M059J (cell line): ENCODE measurements around the gene CUL3. TPM values are rescaled to one million over a fixed set of nuclear protein-coding genes. Genes with fewer than 3 reads are reported as not detected.
A peak's percentile ranks its signal among the peaks of the same experiment; 100 is the strongest.

Source experiments
- DNase-seq: peaks from one replicate; pipeline ENCODE4 v3.0.0-alpha.2; 2012; ENCODE audit warnings: low read depth
- total RNA-seq: library from RNA; depleted of rRNA; stranded (reverse); fragments of >200 nt; shearing (Covaris generic); gene quantifications from 2 replicates; pipeline ENCODE4 v1.2.3, GENCODE V29; 2014

Gene CUL3
- total RNA-seq, 1 experiment from 2014 or later = 68.0 TPM

DNA sequence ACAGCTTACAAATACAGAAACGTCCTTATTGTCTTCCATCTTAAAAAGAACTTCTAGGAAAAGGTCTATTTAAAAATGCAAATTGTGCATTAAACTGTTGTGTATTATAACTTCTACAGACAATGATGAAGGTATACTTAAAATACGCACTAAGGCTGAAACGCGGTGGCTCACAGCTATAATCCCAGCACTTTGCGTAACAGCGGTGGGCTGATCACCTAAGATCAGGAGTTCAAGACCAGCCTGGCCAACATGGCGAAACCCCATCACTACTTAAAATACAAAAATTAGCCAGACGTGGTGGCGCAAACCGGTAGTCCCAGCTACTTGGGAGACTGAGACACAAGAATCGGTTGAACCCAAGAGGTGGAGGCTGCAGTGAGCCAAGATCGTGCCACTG lies 4.9 kb downstream of the CUL3 start:
- DNase-seq = no peak

DNA sequence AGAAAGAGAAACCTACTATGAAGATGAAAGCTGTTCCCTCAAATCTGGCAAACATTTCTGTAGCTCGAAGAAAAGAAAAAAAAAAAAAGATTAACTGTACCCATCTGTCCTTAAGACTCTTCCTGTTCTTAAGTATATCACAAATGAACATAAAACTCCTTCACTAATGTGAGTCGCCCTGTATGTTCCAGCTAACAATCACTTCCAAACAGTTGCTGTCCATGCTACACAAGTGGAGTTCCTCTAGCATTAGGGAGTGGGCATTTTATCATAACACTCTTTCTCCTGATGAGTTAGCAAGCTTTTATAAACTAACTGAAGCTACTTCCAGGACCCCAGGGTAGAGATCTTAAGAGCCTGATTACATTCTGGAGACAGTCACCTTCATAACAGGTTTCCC lies 5.8 kb downstream of the CUL3 start:
- peak; percentile 12 for DNase-seq

DNA sequence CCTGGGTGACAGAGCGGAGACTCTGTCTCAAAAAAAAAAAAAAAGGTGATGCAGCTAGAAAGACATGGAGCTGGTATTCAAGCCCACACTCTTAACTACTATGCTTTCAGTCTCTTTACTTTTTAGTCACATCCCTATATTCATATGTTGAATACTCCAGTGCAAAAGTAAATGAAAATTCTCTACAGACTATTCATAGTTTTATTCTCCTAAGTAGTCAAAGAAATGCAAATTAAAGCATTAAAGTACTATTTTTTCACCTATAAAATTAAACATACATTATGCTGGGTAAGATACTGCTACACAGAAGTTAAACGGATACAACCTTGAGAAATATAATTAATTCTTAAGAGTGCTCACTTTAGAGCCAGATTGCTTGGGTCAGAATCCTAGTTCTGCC lies 7.6 kb downstream of the CUL3 start:
- DNase-seq = no peak

DNA sequence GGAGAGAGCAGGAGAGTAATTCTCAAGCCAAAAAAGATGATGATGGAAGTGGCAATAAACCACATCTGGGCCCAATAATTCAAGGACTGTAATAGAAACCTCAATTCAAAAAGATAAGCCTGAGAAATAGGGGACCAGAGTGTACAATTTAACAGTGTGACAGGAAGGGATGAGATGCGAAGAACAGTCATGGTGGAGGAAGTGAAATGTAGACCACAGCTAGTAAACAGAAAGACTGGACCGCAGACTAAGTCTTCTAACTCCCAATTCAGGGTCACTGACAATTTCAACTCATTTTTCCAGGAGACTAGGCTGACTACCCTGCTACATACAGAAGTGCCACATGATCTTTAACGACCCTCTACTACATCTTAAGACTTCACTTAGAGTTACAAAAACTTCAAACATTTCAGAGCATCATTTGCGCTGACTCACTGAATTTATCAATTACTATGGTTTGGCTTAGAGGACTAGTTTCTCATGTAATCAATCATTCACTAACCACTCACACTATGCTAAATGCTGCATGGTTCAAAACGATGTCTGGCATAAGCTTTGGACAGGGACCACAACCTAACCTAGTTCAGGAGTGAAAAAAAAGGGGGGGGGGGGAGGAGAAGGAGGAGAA lies 9.0 kb downstream of the CUL3 start:
- DNase-seq = no peak

DNA sequence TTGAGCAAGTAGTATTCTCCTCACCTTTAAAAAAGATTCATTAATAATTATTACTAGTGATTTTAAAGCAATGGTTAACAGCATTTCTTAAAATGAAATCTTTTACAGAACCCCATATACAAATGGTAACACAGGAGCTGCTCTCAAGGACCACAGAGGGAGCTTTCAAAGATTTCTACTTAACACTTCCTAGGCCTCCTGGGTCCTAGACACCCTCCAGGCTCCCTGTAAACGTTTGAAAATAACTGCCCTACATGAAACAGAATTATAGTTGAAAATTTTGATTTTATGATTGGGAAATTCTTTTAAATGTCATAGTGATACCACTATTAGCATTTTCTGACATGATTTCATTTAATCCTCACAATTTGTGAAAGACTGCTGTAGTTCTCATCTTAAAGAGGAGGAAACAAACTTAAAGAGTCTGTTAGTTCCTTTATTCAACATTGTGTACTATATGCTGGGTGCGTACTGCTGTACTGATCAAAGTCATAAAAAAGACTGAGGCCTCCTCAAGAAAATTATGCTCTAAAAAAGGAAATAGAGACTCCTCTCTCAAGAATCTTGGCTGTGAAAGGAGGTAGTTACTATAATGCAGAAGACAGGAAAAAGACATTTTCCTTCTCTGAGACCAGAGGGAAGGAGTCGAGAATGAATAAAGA lies 10.6 kb downstream of the CUL3 start:
- DNase-seq = no peak

DNA sequence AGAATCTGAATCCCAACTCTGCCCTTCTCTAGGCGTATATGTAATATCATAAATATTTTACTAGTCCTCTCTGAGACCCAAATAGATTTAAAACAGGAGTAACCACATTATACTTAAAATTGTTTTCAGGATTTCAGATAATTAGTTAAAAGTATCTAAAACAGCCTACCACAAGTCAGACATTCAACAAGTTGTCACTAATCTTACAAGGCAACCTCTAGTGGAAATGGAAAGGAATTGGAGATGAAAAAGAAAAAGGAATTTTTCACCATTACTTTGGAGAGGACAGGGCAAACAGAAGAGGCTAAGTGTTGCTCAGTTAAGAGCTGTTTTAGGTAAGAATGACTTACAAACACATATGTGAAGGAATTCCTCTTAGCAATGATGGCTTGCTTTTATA lies 11.4 kb downstream of the CUL3 start:
- no peak for DNase-seq

DNA sequence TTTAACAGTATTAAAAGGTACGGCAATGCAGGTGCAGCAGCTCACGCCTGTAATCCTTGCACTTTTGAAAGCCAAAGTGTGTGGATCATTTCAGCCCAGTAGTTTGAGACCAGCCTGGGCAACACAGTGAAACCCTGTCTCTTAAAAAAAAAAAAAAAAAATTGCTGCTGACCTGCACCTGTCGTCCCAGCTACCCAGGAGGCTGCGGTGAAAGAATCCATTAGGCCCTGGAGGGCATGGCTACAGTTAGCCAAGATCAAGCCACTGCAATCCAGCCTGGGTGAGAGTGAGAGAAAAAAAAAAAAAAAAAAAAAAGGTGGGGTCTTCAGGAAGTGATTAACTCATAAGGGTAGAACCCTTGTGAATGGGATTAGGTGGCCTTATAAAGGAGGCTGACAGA lies 12.8 kb downstream of the CUL3 start:
- no peak for DNase-seq

DNA sequence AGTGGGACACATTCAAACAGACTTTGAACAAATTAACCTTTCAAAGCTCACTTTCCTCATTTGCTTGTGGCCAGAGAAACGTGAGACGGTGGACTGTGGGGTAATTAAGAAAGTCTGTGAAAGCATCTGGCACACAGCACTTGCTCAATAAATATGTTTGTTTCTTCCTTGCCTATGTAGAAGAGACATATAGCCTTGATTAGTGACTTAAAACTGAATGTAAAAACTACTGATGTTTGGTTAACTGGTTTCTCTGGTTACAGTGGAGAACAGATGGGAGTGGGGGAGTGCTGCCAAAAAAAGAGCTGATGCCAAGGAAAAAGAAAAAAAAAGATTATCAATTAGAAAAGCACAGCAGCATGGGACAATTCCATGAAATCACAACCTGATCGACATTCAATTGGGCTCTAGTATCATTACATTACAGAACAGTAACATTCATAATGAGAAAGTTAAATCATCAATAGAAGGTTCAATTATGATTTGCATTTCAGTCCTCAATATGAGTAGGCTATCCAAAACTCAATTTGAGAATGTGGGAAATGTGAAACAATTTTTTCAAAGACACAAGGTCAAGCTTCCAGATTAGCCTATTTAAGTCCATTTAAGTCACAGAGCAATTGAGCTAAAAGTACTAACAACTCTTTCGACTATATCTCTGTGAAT lies 14.7 kb downstream of the CUL3 start:
- DNase-seq = no peak

DNA sequence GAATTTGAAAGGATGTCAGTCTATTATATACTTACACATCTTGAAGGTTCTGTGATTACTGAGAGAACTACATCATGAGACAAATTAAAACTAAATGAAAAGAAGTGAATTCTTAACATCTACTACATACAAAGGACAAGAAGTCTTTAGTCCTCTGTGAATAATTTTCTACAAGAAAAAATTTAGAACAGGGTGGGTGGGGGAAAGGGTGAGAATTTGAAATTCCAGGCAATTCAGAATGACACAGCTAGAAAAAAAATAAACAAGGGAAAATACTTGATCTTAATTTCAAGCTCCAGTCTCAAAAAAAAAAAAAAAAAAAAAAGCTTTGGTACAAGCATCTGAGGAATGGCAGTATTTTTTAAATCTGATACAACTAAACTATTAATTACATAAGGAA lies 15.5 kb downstream of the CUL3 start:
- no peak for DNase-seq

DNA sequence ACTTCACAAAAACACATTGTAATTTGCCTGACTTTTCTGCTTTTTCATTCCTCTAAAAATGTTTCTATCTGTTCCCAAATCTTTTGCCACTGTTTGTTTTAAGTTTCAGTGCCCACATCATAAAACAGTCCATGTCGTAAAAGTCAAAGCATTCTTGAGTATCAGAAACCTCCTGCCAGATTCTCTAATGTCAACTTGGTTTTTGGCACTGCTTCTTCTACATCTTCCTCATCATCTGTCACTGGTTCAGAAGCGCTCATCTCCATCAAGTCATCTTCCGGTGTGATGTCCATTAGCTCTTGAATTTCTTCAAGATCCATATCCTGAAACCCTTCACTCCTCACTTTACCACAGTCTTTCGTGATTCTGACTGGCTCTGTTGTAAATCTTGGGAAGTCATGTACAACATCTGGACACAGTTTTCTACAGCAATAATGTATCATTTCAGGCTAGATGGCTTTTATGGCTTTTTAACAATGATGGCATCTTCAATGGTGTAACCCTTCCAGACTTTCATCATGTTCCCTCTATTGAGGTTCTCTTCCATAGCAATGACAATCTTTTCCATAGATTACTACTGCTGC lies 19.6 kb downstream of the CUL3 start:
- peak; percentile 48 for DNase-seq

DNA sequence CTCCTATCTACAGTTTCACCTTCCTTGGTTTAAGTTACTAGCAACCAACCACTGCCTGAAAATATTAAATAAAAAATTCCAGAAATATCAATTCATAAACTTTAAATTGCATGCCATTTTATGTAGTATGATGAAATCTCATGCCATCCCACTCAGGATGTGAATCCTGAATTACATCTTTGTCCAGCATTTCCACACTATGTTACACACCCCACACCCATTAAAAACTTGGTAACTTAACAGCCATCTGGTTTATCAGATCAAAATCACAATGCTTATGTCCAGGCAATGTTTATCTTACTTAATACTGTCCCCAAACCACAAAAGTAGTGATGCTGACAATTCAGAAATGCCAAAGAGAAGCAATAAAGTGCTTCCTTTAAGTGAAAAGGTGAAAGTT lies 21.6 kb downstream of the CUL3 start:
- DNase-seq = peak; percentile 37

DNA sequence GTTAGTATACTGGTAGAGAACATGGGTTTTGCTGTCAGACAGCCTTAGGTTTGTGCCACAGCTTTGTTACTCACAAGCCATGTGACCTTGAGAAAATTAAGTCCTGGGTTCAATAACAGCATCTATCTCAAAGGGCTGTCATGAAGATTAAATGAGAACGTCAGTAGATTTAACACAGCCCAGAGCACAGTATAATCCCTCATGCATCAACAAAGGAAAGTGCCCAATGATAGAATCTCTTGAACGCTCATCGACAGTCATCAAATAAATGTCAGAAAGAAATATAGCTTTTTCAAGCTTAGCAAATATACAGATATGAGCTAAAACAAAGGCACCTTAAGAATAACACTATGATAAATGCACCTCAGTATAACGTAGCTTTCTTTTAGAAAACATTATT lies 22.3 kb downstream of the CUL3 start:
- DNase-seq = peak; percentile 47

DNA sequence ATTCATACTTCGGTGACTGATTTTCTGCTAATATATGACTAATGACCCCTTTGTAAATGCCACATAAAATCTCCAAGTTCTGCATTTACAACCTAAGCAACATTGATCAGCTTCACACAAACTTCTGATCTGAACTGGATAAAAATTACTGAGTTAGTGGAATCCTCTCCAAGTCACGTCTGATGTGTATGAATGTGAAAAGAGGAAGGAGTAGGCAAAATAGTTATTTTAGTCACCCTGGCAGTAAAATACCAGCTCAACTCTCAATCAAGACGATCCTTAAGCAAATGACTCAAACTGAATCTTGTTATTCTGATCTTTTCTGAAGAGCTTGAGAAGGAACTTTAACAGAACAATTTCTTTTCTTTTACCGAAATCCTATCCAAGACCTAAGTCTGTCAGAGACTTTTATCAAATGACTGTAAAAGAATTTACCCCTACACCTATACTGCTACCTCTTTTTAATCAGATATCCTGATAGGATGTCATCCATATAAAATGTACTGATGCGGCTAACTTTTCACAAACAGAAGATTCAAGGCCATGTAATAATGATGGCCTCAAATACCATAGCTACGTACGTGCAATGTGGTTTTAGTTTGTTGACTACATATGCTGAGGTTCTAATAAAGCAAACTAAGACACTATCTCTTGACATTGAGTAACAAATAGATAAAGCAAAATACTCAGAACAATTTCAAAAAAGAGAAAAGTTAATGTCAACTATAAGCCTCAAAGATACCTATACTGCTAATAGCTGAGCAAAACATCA lies 23.7 kb downstream of the CUL3 start:
- DNase-seq = no peak

DNA sequence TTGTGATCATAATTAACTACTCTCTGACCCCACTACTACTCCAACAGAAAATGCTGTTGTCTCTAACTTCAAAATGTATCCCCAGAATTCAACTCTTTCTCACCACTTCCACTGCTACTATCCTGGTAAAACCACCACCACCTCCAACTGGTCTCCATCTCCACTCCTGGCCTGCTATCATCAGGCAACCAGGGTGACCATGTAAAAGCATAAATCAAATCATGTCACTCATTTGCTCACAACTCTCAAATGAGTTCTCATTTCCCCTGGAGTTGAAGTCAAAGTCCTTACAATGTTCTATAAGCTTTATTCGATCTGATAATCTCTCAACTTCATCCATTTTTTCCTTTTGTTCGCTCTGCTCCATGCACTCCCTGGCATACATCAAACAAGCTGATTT lies 24.6 kb downstream of the CUL3 start:
- no peak for DNase-seq

DNA sequence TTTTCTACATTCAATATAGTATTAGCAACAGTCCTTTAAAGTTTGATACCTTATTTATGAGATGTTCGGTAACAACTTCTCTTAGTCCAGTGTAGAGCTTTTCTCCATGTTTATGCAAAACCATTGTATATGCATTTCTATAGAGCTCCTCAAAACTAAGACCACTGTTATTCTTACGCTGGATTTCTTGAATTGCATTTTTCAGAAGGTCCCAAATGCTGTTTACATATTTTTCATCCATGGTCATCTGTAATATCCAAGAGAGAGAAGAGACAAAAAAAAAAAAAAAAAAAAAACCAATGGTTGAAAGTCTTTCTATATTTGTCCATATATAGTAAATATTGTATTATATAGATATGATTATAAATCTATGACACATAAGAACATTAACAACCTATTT lies 27.6 kb downstream of the CUL3 start:
- DNase-seq = no peak

DNA sequence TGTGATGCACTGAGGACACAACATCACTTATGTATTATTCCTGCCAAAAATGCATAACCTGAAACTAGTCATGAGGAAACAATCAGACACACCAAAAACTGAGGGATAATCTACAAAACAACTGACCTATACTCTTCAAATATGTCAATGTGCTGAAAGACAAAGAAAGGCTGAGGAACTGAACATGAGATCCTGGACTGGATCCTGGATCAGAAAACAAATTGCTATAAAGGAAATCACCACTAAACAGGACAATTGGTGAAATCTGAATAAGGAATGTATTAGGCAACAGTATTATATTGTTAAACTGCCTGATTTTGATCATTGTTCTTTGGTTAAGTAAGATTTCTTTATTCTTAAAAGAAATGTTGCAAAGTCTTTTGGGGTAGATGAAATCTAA lies 28.8 kb downstream of the CUL3 start:
- DNase-seq = no peak

DNA sequence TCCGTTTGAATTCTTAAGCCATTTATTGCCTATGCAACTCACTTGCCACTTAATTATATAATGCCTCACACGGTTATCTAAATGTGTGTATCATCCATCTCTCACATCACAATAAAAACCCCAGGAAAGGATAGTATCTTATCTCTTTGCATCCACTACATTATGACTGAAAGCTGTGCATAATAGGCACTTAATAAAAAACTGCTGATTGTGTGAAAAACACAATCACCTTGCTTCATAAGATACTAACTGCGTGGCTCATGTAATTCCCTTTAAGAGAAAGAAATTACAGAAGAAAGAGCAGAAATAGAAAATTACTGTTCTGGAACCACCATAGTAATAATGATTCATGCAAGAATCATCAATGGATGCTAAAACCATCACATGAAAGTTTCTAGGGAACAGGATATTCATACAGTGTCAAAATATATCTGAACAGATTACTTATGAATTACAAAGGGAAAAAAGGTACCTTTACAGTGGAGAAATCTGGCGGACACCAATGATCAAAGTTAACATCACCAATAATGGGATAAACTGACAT lies 29.3 kb downstream of the CUL3 start:
- no peak for DNase-seq

DNA sequence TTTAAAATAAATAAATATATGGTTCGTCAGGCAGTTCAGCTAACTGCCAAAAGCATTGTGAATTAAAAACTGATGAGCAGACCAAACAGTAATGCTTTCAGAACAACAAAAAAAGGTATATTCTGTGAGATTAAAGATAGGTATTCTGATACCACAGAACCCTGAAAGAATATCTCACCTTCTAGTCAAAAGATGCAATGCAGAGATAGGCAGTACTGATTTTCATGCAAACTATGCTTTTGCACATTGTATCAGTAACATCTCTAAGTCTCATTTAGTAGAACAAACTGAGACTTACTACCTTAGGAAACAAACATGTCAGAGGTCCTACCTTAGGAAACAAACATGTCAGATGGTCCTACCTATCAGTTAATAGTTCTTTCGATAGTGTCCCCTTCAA lies 32.4 kb downstream of the CUL3 start:
- no peak for DNase-seq

DNA sequence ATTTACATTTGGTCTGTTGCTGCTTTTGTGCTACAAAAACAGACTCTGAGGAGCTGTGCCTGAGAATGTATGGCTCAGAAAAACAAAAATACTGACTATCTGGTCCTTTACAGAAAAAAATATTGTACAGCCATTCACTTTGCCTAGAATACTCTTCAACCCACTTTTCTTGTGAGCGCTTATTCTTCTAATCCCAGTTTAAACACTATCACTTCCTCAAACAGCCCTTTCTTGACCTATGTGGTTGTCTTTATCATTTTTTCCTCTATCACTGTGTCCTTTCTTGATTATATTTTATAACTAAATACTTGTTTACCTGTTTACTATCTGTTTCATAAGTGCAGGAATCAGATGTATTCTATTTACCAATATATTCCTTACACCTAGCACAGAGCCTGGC lies 33.5 kb downstream of the CUL3 start:
- DNase-seq = no peak

DNA sequence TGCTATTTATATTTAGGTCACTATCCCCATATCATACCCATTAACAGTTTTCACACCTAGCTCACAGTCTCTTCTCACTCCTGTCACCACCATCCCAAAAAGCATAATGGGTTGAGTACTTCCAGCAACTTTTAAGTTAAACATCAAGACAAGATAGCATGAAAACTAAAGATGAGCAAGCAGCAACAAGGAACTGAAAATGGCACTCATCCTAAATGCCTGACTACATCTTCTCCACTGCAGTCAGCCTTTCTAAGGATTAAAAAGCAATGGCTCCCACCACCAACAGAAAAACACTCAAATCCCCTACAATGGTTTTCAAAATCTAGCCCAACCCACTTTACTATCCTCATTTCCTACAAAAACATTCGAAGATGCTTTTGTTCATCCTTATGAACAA lies 38.2 kb downstream of the CUL3 start:
- no peak for DNase-seq

DNA sequence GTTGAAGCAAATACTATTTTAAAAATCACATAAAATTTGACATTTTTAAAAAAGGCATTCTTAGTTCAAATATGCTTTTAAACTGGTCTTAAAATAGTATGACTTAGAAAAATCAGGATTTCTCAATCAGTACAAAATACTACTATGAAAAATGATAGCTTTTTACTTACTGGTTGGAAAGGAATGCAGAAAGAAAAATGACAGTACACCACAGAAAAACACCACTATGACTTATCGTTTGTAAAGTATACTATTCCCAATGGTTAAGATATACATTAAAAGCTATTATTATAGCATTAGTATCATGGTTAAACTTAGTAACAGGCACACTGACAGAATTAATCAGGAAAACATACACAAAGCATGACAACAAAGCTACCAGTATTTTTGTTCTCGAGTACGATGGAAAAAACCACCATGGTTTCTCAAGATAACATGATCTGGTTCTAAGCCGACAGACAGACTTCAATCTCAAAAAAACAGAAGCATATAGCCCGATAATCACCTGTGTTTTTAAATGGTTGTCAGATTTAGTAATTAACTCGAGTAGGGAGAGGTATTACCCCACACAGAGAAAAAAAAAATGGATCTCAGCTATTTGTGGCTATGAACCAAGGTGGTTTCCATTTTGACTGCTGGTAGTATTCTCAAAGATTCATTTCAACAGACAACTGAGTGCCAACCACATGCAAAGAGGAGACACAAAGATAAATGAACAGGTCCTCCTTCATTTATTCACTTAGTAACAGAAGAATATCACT lies 39.1 kb downstream of the CUL3 start:
- DNase-seq = no peak
